Fibroblast of lung (primary cell): ENCODE measurements around the gene MEX3A. TPM values are rescaled to one million over a fixed set of nuclear protein-coding genes. Genes with fewer than 3 reads are reported as not detected.

ENCODE experiments used
- DNase-seq, 2 donors: peaks; one replicate each; pipeline versions ENCODE4 v3.0.0 to v3.0.0-alpha.2; 2010; ENCODE audit warnings: low read depth in 2 of 2
- H2AFZ ChIP-seq: 2 replicates; pipeline ENCODE4 v1.5.1; 2012; ENCODE audit warnings: low read length, control low read depth, inconsistent platforms
- H3K27ac ChIP-seq: 2 replicates; pipeline ENCODE4 v1.5.1; 2011; ENCODE audit warnings: low read length, control low read depth; ENCODE audit not compliant: insufficient read depth
- H3K27me3 ChIP-seq: 2 replicates; pipeline ENCODE4 v1.5.1; 2011; ENCODE audit warnings: mild to moderate bottlenecking, low read length; ENCODE audit not compliant: control insufficient read depth, insufficient read depth
- H3K36me3 ChIP-seq: 2 replicates; pipeline ENCODE4 v1.5.1; 2011; ENCODE audit warnings: low read length; ENCODE audit not compliant: control insufficient read depth, insufficient read depth
- H3K4me1 ChIP-seq: 2 replicates; pipeline ENCODE4 v1.5.1; 2011; ENCODE audit warnings: low read length; ENCODE audit not compliant: control insufficient read depth, insufficient read depth; ENCODE audit errors: extremely low read depth
- H3K4me2 ChIP-seq: 2 replicates; pipeline ENCODE4 v1.5.1; 2011; ENCODE audit warnings: low read length, control low read depth; ENCODE audit not compliant: insufficient read depth; ENCODE audit errors: extremely low read depth
- H3K4me3 ChIP-seq, 4 experiments: fragments of 200-600 bp in 1 of 4; sonication (generic) in 1 of 4; replicated peaks in 1 of 4; 2 replicates each; pipeline ENCODE4 v1.5.1; 2011 to 2016; ENCODE audit warnings: low read length in 4 of 4, low read depth in 3 of 4, mild to moderate bottlenecking in 3 of 4, control low read depth in 2 of 4, inconsistent platforms in 1 of 4, mixed read lengths in 1 of 4; ENCODE audit not compliant: insufficient read depth in 1 of 4; ENCODE audit errors: control extremely low read depth in 1 of 4
- H3K79me2 ChIP-seq: 2 replicates; pipeline ENCODE4 v1.5.1; 2012; ENCODE audit warnings: mild to moderate bottlenecking, low read length, inconsistent platforms; ENCODE audit not compliant: control insufficient read depth, insufficient read depth
- H3K9ac ChIP-seq: 2 replicates; pipeline ENCODE4 v1.5.1; 2011; ENCODE audit warnings: mild to moderate bottlenecking, low read length, control low read depth; ENCODE audit not compliant: insufficient read depth
- H3K9me3 ChIP-seq: 2 replicates; pipeline ENCODE4 v1.5.1; 2012; ENCODE audit warnings: low read depth, low read length; ENCODE audit not compliant: control insufficient read depth, insufficient read depth
- H4K20me1 ChIP-seq: 2 replicates; pipeline ENCODE4 v1.5.1; 2011; ENCODE audit warnings: low read length; ENCODE audit not compliant: control insufficient read depth, insufficient read depth; ENCODE audit errors: extremely low read depth
- CTCF ChIP-seq, 2 donors: IDR thresholded peaks in 1 of 2; conservative IDR thresholded peaks in 1 of 2; 1 replicate in 1 of 2; 2 replicates in 1 of 2; pipeline ENCODE4 v1.5.1; 2011 to 2012; ENCODE audit warnings: low read length in 2 of 2, control low read depth in 1 of 2, inconsistent platforms in 1 of 2, low read depth in 1 of 2, mild to moderate bottlenecking in 1 of 2
- EZH2 ChIP-seq: IDR thresholded peaks from 2 replicates; pipeline ENCODE4 v1.5.1; 2012; ENCODE audit warnings: low read length, control low read depth, mild to moderate bottlenecking; ENCODE audit errors: missing control alignments
- polyA plus RNA-seq, 2 donors: library from polyadenylated mRNA; depleted of rRNA in 1 of 2; stranded (reverse) in 1 of 2; unstranded in 1 of 2; fragments of >200 nt; gene quantifications; 2 replicates each; pipeline ENCODE4 v1.2.1, GENCODE V29; 2011 to 2012; ENCODE audit warnings: missing spikeins in 1 of 2
- total RNA-seq: library from RNA; depleted of rRNA; stranded (reverse); fragments of >200 nt; gene quantifications from 2 replicates; pipeline ENCODE4 v1.2.1, GENCODE V29; 2014

MEX3A gene
- total and polyA plus RNA-seq, 2 donors (not counting 1 experiment from before 2014, with no cell fraction given), result 0.96 to 1.7 TPM

GRCh38 chr1:156102633-156103511 is 20.6 kb upstream of the MEX3A start:
- Histone ChIP-seq H3K4me1 (peaks cover 45% of the 10 kb centered on the region), H3K4me2 (peak overlapping the region; percentile 91), H3K9ac (peak overlapping the region; percentile 80), H3K36me3 (no peaks in the 10 kb centered on the region), H3K79me2 (peaks cover 7% of the 10 kb centered on the region), H3K9me3 (no peaks in the 10 kb centered on the region), H4K20me1 (no peaks in the 10 kb centered on the region), H3K27ac (peak overlapping the region; percentile 99), H3K4me3 (peak overlapping the region in 2 of 4 experiments; percentile 6 to 48), H3K27me3 (no peaks in the 10 kb centered on the region), H2AFZ (peak overlapping the region; percentile 24)
- peak; percentile 51 to 70 for DNase-seq
- TF ChIP-seq CTCF (conservative IDR thresholded peaks at IDR 0.05 in 1 of 2, IDR thresholded peaks at IDR 0.05 in 1 of 2; ENCODE audit: low read depth in 1 of 2, low read length in 2 of 2), result no peak
- TF ChIP-seq EZH2, result no peak

- Histone ChIP-seq H3K9ac (no peak overlapping the region), H3K4me3 (no peak overlapping the region), H4K20me1 (no peaks in the 10 kb centered on the region), H2AFZ (no peak overlapping the region), H3K79me2 (peaks cover 7% of the 10 kb centered on the region), H3K36me3 (no peaks in the 10 kb centered on the region), H3K27ac (peak overlapping the region; percentile 99), H3K9me3 (no peaks in the 10 kb centered on the region), H3K27me3 (no peaks in the 10 kb centered on the region), H3K4me2 (no peak overlapping the region), H3K4me1 (peaks cover 45% of the 10 kb centered on the region)
- no peak for DNase-seq
- TF ChIP-seq CTCF (conservative IDR thresholded peaks at IDR 0.05 in 1 of 2, IDR thresholded peaks at IDR 0.05 in 1 of 2; ENCODE audit: low read depth in 1 of 2, low read length in 2 of 2), result no peak
- TF ChIP-seq EZH2, result no peak
Measured at GRCh38 chr1:156101880-156102279, 19.6 kb upstream of the MEX3A start.

- Histone ChIP-seq H4K20me1 (no peaks in the 10 kb centered on the region), H3K4me2 (no peak overlapping the region), H3K27me3 (no peaks in the 10 kb centered on the region), H3K9me3 (no peaks in the 10 kb centered on the region), H3K4me1 (peaks cover 43% of the 10 kb centered on the region), H3K27ac (no peak overlapping the region), H2AFZ (no peak overlapping the region), H3K9ac (no peak overlapping the region), H3K4me3 (no peak overlapping the region), H3K36me3 (no peaks in the 10 kb centered on the region), H3K79me2 (peaks cover 7% of the 10 kb centered on the region)
- no peak for DNase-seq
- TF ChIP-seq EZH2, result no peak
- no peak for TF ChIP-seq CTCF (conservative IDR thresholded peaks at IDR 0.05 in 1 of 2, IDR thresholded peaks at IDR 0.05 in 1 of 2; ENCODE audit: low read depth in 1 of 2, low read length in 2 of 2)
Measured at GRCh38 chr1:156100205-156100995, 18.1 kb upstream of the MEX3A start.
